ENCODE results near the gene NAV3.

NAV3 gene

DNA sequence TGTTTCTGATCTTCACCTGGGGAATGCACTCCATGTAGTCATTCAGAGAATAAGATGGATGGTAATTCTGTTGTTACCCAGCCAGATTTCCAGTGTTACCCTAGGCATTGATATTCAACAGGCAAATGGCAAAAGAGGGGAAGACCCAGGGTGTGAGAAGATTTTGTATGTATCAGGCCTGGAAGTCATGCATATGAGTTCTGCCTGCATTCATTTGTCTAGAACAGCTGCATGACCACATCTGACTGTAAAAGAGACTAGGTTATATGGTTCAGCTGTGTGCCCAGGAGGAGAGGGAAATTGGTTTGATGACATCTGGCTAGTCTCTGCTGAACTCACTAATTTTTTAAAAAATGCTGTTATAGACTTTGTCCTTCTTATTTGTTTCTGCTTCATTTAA, 224.9 kb downstream of the NAV3 start:
- no peaks in the 10 kb centered on the region for H3K36me3 ChIP-seq (ENCODE audit: control insufficient read depth, low read length)
- H3F3A ChIP-seq (ENCODE audit: control insufficient read depth, insufficient read depth): no peaks in the 10 kb centered on the region
- no peak overlapping the region for H3K27ac ChIP-seq (ENCODE audit: low read depth, low read length)
- peaks cover 10% of the 10 kb centered on the region for H3K4me1 ChIP-seq (ENCODE audit: control insufficient read depth, low read length)
- H3K27me3 ChIP-seq (ENCODE audit: control insufficient read depth, low read length): no peaks in the 10 kb centered on the region
- H3K4me2 ChIP-seq (ENCODE audit: low read length): no peak overlapping the region
- no peak overlapping the region for H3K4me3 ChIP-seq (ENCODE audit: low read length)
- H3K9me2 ChIP-seq (replicated peaks; ENCODE audit: control insufficient read depth, low read length): no peaks in the 10 kb centered on the region
- H4K20me1 ChIP-seq (ENCODE audit: control insufficient read depth, insufficient read depth, low read depth, low read length): no peaks in the 10 kb centered on the region
- no peak for TF ChIP-seq CTCF (IDR thresholded peaks at IDR 0.05; ENCODE audit: low read depth, low read length, poor library complexity, severe bottlenecking)
- TF ChIP-seq EZH2phosphoT487 (IDR thresholded peaks at IDR 0.05; ENCODE audit: borderline replicate concordance, low read length): no peak
- no peaks in the 10 kb centered on the region for H3K79me2 ChIP-seq (ENCODE audit: control insufficient read depth, low read length)
- H3K9me3 ChIP-seq (ENCODE audit: control insufficient read depth, insufficient read depth, low read length): no peaks in the 10 kb centered on the region

GRCh38 chr12:78057075-78057474, 226.4 kb downstream of the NAV3 start:
- Histone ChIP-seq H3F3A (ENCODE audit: control insufficient read depth, insufficient read depth) (no peaks in the 10 kb centered on the region), H3K4me3 (ENCODE audit: low read length) (no peak overlapping the region), H3K9me2 (replicated peaks; ENCODE audit: control insufficient read depth, low read length) (no peaks in the 10 kb centered on the region), H3K4me1 (ENCODE audit: control insufficient read depth, low read length) (peaks cover 1% of the 10 kb centered on the region), H4K20me1 (ENCODE audit: control insufficient read depth, insufficient read depth, low read depth, low read length) (no peaks in the 10 kb centered on the region), H3K27ac (ENCODE audit: low read depth, low read length) (no peak overlapping the region), H3K36me3 (ENCODE audit: control insufficient read depth, low read length) (no peaks in the 10 kb centered on the region), H3K4me2 (ENCODE audit: low read length) (no peak overlapping the region), H3K9me3 (ENCODE audit: control insufficient read depth, insufficient read depth, low read length) (no peaks in the 10 kb centered on the region), H3K27me3 (ENCODE audit: control insufficient read depth, low read length) (no peaks in the 10 kb centered on the region), H3K79me2 (ENCODE audit: control insufficient read depth, low read length) (no peaks in the 10 kb centered on the region)
- TF ChIP-seq EZH2phosphoT487 (IDR thresholded peaks at IDR 0.05; ENCODE audit: borderline replicate concordance, low read length) (no peak), CTCF (IDR thresholded peaks at IDR 0.05; ENCODE audit: low read depth, low read length, poor library complexity, severe bottlenecking) (no peak)

DNA sequence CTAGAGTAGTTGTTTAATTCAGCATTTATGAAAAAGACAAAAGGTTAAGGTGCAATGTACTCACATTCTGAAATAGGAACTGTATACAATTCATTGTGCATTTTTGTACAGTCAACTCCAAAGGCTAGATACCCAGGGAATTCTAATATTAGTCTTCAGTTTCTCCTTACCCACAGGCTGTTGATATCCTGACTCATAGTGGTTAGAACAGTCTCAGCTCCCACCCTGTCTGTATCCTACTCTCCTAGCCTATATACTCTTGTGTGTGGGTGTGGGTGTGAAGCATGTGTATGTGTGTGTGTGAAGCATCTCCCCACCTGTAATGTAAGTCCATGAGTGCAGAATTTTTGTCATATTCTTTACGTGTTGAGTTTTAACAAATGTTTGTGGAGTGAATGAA, 229.5 kb downstream of the NAV3 start:
- H4K20me1 ChIP-seq (ENCODE audit: control insufficient read depth, insufficient read depth, low read depth, low read length): no peaks in the 10 kb centered on the region
- no peak overlapping the region for H3K27ac ChIP-seq (ENCODE audit: low read depth, low read length)
- no peak overlapping the region for H3K4me2 ChIP-seq (ENCODE audit: low read length)
- H3F3A ChIP-seq (ENCODE audit: control insufficient read depth, insufficient read depth): no peaks in the 10 kb centered on the region
- H3K79me2 ChIP-seq (ENCODE audit: control insufficient read depth, low read length): no peaks in the 10 kb centered on the region
- no peak overlapping the region for H3K4me3 ChIP-seq (ENCODE audit: low read length)
- no peaks in the 10 kb centered on the region for H3K36me3 ChIP-seq (ENCODE audit: control insufficient read depth, low read length)
- TF ChIP-seq CTCF (IDR thresholded peaks at IDR 0.05; ENCODE audit: low read depth, low read length, poor library complexity, severe bottlenecking) (no peak), EZH2phosphoT487 (IDR thresholded peaks at IDR 0.05; ENCODE audit: borderline replicate concordance, low read length) (no peak)
- no peaks in the 10 kb centered on the region for H3K4me1 ChIP-seq (ENCODE audit: control insufficient read depth, low read length)
- H3K27me3 ChIP-seq (ENCODE audit: control insufficient read depth, low read length): no peaks in the 10 kb centered on the region
- H3K9me3 ChIP-seq (ENCODE audit: control insufficient read depth, insufficient read depth, low read length): no peaks in the 10 kb centered on the region
- H3K9me2 ChIP-seq (replicated peaks; ENCODE audit: control insufficient read depth, low read length): no peaks in the 10 kb centered on the region

DNA sequence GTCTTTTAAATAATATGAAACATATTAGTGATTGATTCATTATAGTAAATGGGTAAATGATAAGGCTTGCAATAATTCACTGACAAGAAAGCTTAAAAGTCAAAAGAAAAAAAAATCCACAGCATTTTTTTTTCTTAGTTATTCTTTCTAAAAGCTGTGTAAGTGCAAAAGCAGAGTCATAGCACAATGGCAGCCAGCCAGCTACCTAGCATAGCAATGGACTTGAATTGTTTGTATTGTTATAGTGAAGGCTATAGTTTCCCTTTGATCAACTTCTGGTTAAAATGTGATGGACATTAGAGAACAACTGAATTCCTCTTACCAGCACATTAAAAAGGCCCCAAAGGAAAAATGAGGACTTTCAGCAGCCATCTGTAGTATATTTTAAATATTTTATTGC, 232.1 kb downstream of the NAV3 start:
- Histone ChIP-seq H3K4me3 (ENCODE audit: low read length) (no peak overlapping the region), H3K9me2 (replicated peaks; ENCODE audit: control insufficient read depth, low read length) (no peaks in the 10 kb centered on the region), H3K27ac (ENCODE audit: low read depth, low read length) (no peak overlapping the region), H3K4me1 (ENCODE audit: control insufficient read depth, low read length) (no peaks in the 10 kb centered on the region), H3F3A (ENCODE audit: control insufficient read depth, insufficient read depth) (no peaks in the 10 kb centered on the region), H3K36me3 (ENCODE audit: control insufficient read depth, low read length) (no peaks in the 10 kb centered on the region), H3K79me2 (ENCODE audit: control insufficient read depth, low read length) (no peaks in the 10 kb centered on the region), H3K4me2 (ENCODE audit: low read length) (no peak overlapping the region), H3K9me3 (ENCODE audit: control insufficient read depth, insufficient read depth, low read length) (no peaks in the 10 kb centered on the region), H4K20me1 (ENCODE audit: control insufficient read depth, insufficient read depth, low read depth, low read length) (no peaks in the 10 kb centered on the region), H3K27me3 (ENCODE audit: control insufficient read depth, low read length) (no peaks in the 10 kb centered on the region)
- TF ChIP-seq CTCF (IDR thresholded peaks at IDR 0.05; ENCODE audit: low read depth, low read length, poor library complexity, severe bottlenecking) (no peak), EZH2phosphoT487 (IDR thresholded peaks at IDR 0.05; ENCODE audit: borderline replicate concordance, low read length) (no peak)
